H9 (cell line): ENCODE results near the gene SNAP47. TPM values are rescaled to one million over a fixed set of nuclear protein-coding genes. Genes with fewer than 3 reads are reported as not detected.

Experiments used
- DNase-seq: peaks from one replicate; pipeline ENCODE4 v3.0.0-alpha.2; 2017
- H2AFZ ChIP-seq: one replicate; pipeline ENCODE4 v1.6.1; 2013; ENCODE audit warnings: mild to moderate bottlenecking, low read length, control low read depth, moderate library complexity
- H2AK5ac ChIP-seq: 2 replicates; pipeline ENCODE4 v1.6.1; 2013; ENCODE audit warnings: low read length, control low read depth, mixed read lengths; ENCODE audit not compliant: insufficient read length
- H2BK120ac ChIP-seq: one replicate; pipeline ENCODE4 v1.6.1; 2013; ENCODE audit warnings: low read depth, mild to moderate bottlenecking, low read length, control low read depth, inconsistent platforms; ENCODE audit not compliant: poor library complexity, severe bottlenecking
- H2BK12ac ChIP-seq: 2 replicates; pipeline ENCODE4 v1.6.1; 2013; ENCODE audit warnings: low read length, control low read depth, mixed read lengths, low read depth; ENCODE audit not compliant: insufficient read length
- H2BK15ac ChIP-seq: 2 replicates; pipeline ENCODE4 v1.6.1; 2013; ENCODE audit warnings: low read depth, low read length, control low read depth
- H2BK20ac ChIP-seq: one replicate; pipeline ENCODE4 v1.6.1; 2013; ENCODE audit warnings: low read depth, mild to moderate bottlenecking, low read length, control low read depth, inconsistent platforms; ENCODE audit not compliant: poor library complexity, severe bottlenecking
- H2BK5ac ChIP-seq: 2 replicates; pipeline ENCODE4 v1.6.1; 2013; ENCODE audit warnings: low read length, control low read depth, mixed read lengths; ENCODE audit not compliant: insufficient read length
- H3K14ac ChIP-seq: 2 replicates; pipeline ENCODE4 v1.6.1; 2013; ENCODE audit warnings: low read length, control low read depth; ENCODE audit not compliant: insufficient read depth
- H3K18ac ChIP-seq: 2 replicates; pipeline ENCODE4 v1.6.1; 2013; ENCODE audit warnings: low read depth, mild to moderate bottlenecking, mixed read lengths, low read length, control low read depth; ENCODE audit not compliant: insufficient read length
- H3K23ac ChIP-seq: 2 replicates; pipeline ENCODE4 v1.6.1; 2013; ENCODE audit warnings: low read length, control low read depth, mixed read lengths, low read depth; ENCODE audit not compliant: insufficient read length
- H3K23me2 ChIP-seq: 2 replicates; pipeline ENCODE4 v1.6.1; 2013; ENCODE audit warnings: low read depth, mild to moderate bottlenecking, mixed read lengths, low read length, control low read depth; ENCODE audit not compliant: insufficient read length, poor library complexity, severe bottlenecking
- H3K27ac ChIP-seq: 2 replicates; pipeline ENCODE4 v1.5.1; 2013; ENCODE audit warnings: low read length, control low read depth, mixed read lengths, low read depth; ENCODE audit not compliant: insufficient read length
- H3K27me3 ChIP-seq: 2 replicates; pipeline ENCODE4 v1.6.1; 2013; ENCODE audit warnings: low read length, control low read depth, inconsistent platforms; ENCODE audit not compliant: insufficient read depth
- H3K4ac ChIP-seq: 2 replicates; pipeline ENCODE4 v1.6.1; 2013; ENCODE audit warnings: low read depth, mild to moderate bottlenecking, control low read depth, inconsistent platforms, low read length, moderate library complexity
- H3K4me1 ChIP-seq: 2 replicates; pipeline ENCODE4 v1.6.1; 2013; ENCODE audit warnings: low read length, control low read depth, inconsistent platforms; ENCODE audit not compliant: insufficient read depth
- H3K4me2 ChIP-seq: 2 replicates; pipeline ENCODE4 v1.6.1; 2013; ENCODE audit warnings: low read length, control low read depth, mixed read lengths; ENCODE audit not compliant: insufficient read length, insufficient read depth
- H3K56ac ChIP-seq: 2 replicates; pipeline ENCODE4 v1.6.1; 2013; ENCODE audit warnings: low read depth, mild to moderate bottlenecking, mixed read lengths, low read length, control low read depth; ENCODE audit not compliant: insufficient read length
- H3K79me1 ChIP-seq: 2 replicates; pipeline ENCODE4 v1.6.1; 2013; ENCODE audit warnings: low read depth, mild to moderate bottlenecking, moderate library complexity, low read length, control low read depth, inconsistent platforms; ENCODE audit not compliant: insufficient read depth, poor library complexity, severe bottlenecking
- H3K79me2 ChIP-seq: 2 replicates; pipeline ENCODE4 v1.6.1; 2013; ENCODE audit warnings: low read length, control low read depth, inconsistent platforms; ENCODE audit not compliant: insufficient read depth
- H3K9ac ChIP-seq: 2 replicates; pipeline ENCODE4 v1.6.1; 2013; ENCODE audit warnings: low read length, control low read depth, mixed read lengths; ENCODE audit not compliant: insufficient read length; ENCODE audit errors: extremely low read depth
- H3K9me3 ChIP-seq: one replicate; pipeline ENCODE4 v1.6.1; 2013; ENCODE audit warnings: low read depth, low read length, inconsistent platforms; ENCODE audit not compliant: control insufficient read depth
- H3T11ph ChIP-seq: one replicate; pipeline ENCODE4 v1.6.1; 2013; ENCODE audit warnings: mild to moderate bottlenecking, low read length, control low read depth, inconsistent platforms
- H4K20me1 ChIP-seq: one replicate; pipeline ENCODE4 v1.6.1; 2013; ENCODE audit not compliant: control insufficient read depth, insufficient read length, insufficient read depth
- H4K5ac ChIP-seq: 2 replicates; pipeline ENCODE4 v1.6.1; 2013; ENCODE audit warnings: low read depth, mild to moderate bottlenecking, mixed read lengths, low read length, control low read depth; ENCODE audit not compliant: insufficient read length
- H4K8ac ChIP-seq: replicated peaks from 2 replicates; pipeline ENCODE4 v1.6.1; 2013; ENCODE audit warnings: low read length, control low read depth, mixed read lengths, low read depth; ENCODE audit not compliant: insufficient read length
- H4K91ac ChIP-seq: 2 replicates; pipeline ENCODE4 v1.6.1; 2013; ENCODE audit warnings: low read depth, mild to moderate bottlenecking, moderate library complexity, mixed read lengths, low read length, control low read depth; ENCODE audit not compliant: insufficient read length
- H3K27ac Mint-ChIP-seq, 3 experiments: 2 replicates in 2 of 3; 3 replicates in 1 of 3; pipeline ENCODE4 v1.8.0; 2020 to 2021; ENCODE audit warnings: mixed read lengths in 3 of 3, mild to moderate bottlenecking in 1 of 3, moderate library complexity in 1 of 3
- H3K27me3 Mint-ChIP-seq: 2 replicates; pipeline ENCODE4 v1.8.0; 2021; ENCODE audit warnings: low read depth, mild to moderate bottlenecking, moderate library complexity, mixed read lengths
- H3K36me3 Mint-ChIP-seq, 3 experiments: 2 replicates in 2 of 3; 3 replicates in 1 of 3; pipeline ENCODE4 v1.8.0; 2020 to 2021; ENCODE audit warnings: low read depth in 3 of 3, mixed read lengths in 3 of 3; ENCODE audit not compliant: insufficient read depth in 1 of 3
- H3K4me1 Mint-ChIP-seq, 2 experiments: 2 replicates each; pipeline ENCODE4 v1.8.0; 2020; ENCODE audit warnings: mixed read lengths in 2 of 2
- H3K4me3 Mint-ChIP-seq, 2 experiments: 2 replicates in 1 of 2; 3 replicates in 1 of 2; pipeline ENCODE4 v1.8.0; 2020 to 2021; ENCODE audit warnings: mild to moderate bottlenecking in 2 of 2, mixed read lengths in 2 of 2, moderate library complexity in 1 of 2
- H3K9me3 Mint-ChIP-seq, 2 experiments: 2 replicates in 1 of 2; 3 replicates in 1 of 2; pipeline ENCODE4 v1.8.0; 2020; ENCODE audit warnings: mild to moderate bottlenecking in 2 of 2, mixed read lengths in 2 of 2, moderate library complexity in 1 of 2
- CTCF ChIP-seq: fragments of 200-600 bp; sonication (generic); conservative IDR thresholded peaks from 3 replicates; pipeline ENCODE4 v1.8.0; 2021; ENCODE audit warnings: antibody characterized with exemption, mild to moderate bottlenecking
- WGBS: extraction: QIAGEN DNeasy Blood & Tissue Kit; methylation state at CpG from one replicate; pipeline ENCODE4 v1.1.7; 2013; ENCODE audit warnings: missing lambda C conversion rate, low lambda C conversion rate, mixed read lengths; ENCODE audit not compliant: insufficient read length; ENCODE audit errors: extremely low coverage; 5-methylcytosine and 5-hydroxymethylcytosine counted together
- total RNA-seq: library from RNA; stranded (reverse); gene quantifications from 2 replicates; pipeline ENCODE4 v1.2.1, GENCODE V29; 2021

The SNAP47 gene
- total RNA-seq, 1 experiment from 2014 or later, result 44.1 TPM

- Histone ChIP-seq H2BK5ac (no peak overlapping the region), H2BK12ac (no peak overlapping the region), H3K4me2 (no peak overlapping the region), H3K4me1 (no peaks in the 10 kb centered on the region), H3K9ac (no peak overlapping the region), H4K5ac (no peak overlapping the region), H3K56ac (no peak overlapping the region), H3K4ac (no peak overlapping the region), H4K8ac (no peak overlapping the region), H4K20me1 (no peaks in the 10 kb centered on the region), H4K91ac (no peak overlapping the region), H3K79me1 (peaks cover 2% of the 10 kb centered on the region), H2AK5ac (no peak overlapping the region), H3K9me3 (no peaks in the 10 kb centered on the region), H2BK15ac (no peak overlapping the region), H3K27me3 (no peaks in the 10 kb centered on the region), H3K14ac (no peak overlapping the region), H3K23me2 (peaks cover 2% of the 10 kb centered on the region), H3K79me2 (no peaks in the 10 kb centered on the region), H3K23ac (no peak overlapping the region), H2AFZ (no peak overlapping the region), H2BK20ac (no peak overlapping the region), H2BK120ac (no peak overlapping the region), H3K18ac (no peak overlapping the region), H3K27ac (no peak overlapping the region), H3T11ph (no peak overlapping the region)
- H3K27me3 Mint-ChIP-seq, result no peaks in the 10 kb centered on the region
- H3K27ac Mint-ChIP-seq, result no peak overlapping the region
- H3K4me3 Mint-ChIP-seq, result no peak overlapping the region
- H3K9me3 Mint-ChIP-seq, result no peaks in the 10 kb centered on the region
- TF ChIP-seq CTCF, result no peak
- peaks cover 0 to 7% of the 10 kb centered on the region in 2 experiments; a peak in 2 of 4 replicates for H3K4me1 Mint-ChIP-seq
- no CpG with 5 or more reads among the region's 7 CpGs for WGBS
- H3K36me3 Mint-ChIP-seq, result peaks cover 24 to 58% (median 49%) of the 10 kb centered on the region in 3 experiments
- DNase-seq, result no peak
Measured at GRCh38 chr1:227768125-227768439, 32.8 kb downstream of the SNAP47 start.
